T-cell (primary cell): ENCODE results near the gene INTS6L. TPM values are rescaled to one million over a fixed set of nuclear protein-coding genes. Genes with fewer than 3 reads are reported as not detected.

ENCODE experiments used
- ATAC-seq, 4 experiments: fragments of 200-7000 bp in 3 of 4; fragments of 150-1000 bp in 1 of 4; cut with Tn5 transposase; replicated peaks in 1 of 4; 1 replicate in 3 of 4; 2 replicates in 1 of 4; pipeline ENCODE4 v1.10.0; 2021; ENCODE audit warnings: moderate library complexity in 3 of 4, mild to moderate bottlenecking in 2 of 4, moderate number of reproducible peaks in 1 of 4
- CTCF ChIA-PET, 2 donors: fragments of 300-600 bp; sonication (Branson Sonifier 250); formaldehyde crosslinking; loops; one replicate each; lab custom pipeline; 2022; ENCODE audit warnings: antibody characterized with exemption in 2 of 2; lab: Charles Lee
- POLR2A ChIA-PET, 2 donors: fragments of 300-600 bp; sonication (Branson Sonifier 250); formaldehyde crosslinking; loops; one replicate each; lab custom pipeline; 2022; ENCODE audit warnings: antibody characterized with exemption in 2 of 2; lab: Charles Lee
- DNase-seq, 35 experiments: peaks; one replicate each; pipeline versions ENCODE4 v3.0.0 to v3.0.0-alpha.2; 2013 to 2023
- H3K27ac ChIP-seq: one replicate; pipeline ENCODE4 v1.5.1; 2013; ENCODE audit warnings: low read length
- H3K27me3 ChIP-seq, 2 experiments: replicated peaks in 1 of 2; 1 replicate in 1 of 2; 2 replicates in 1 of 2; pipeline versions ENCODE4 v1.6.1 to v1.7.0; 2013; ENCODE audit warnings: low read length in 1 of 2, mixed read lengths in 1 of 2; ENCODE audit not compliant: control insufficient read depth in 2 of 2, insufficient read depth in 2 of 2; ENCODE audit errors: extremely low read depth in 1 of 2
- H3K36me3 ChIP-seq, 2 donors: 1 replicate in 1 of 2; 2 replicates in 1 of 2; pipeline versions ENCODE4 v1.6.1 to v1.7.0; 2013; ENCODE audit warnings: low read length in 1 of 2; ENCODE audit not compliant: control insufficient read depth in 2 of 2, insufficient read depth in 1 of 2; ENCODE audit errors: extremely low read depth in 1 of 2
- H3K4me1 ChIP-seq, 2 experiments: 1 replicate in 1 of 2; 2 replicates in 1 of 2; pipeline versions ENCODE4 v1.6.1 to v1.7.0; 2013; ENCODE audit warnings: low read length in 2 of 2, mixed read lengths in 1 of 2; ENCODE audit not compliant: insufficient read depth in 2 of 2, control insufficient read depth in 1 of 2; ENCODE audit errors: extremely low read depth in 1 of 2
- H3K4me3 ChIP-seq, 2 donors: 1 replicate in 1 of 2; 2 replicates in 1 of 2; pipeline versions ENCODE4 v1.5.1 to v1.7.0; 2013; ENCODE audit warnings: mild to moderate bottlenecking in 2 of 2, low read length in 1 of 2, moderate library complexity in 1 of 2; ENCODE audit not compliant: control insufficient read depth in 1 of 2; ENCODE audit errors: extremely low read depth in 1 of 2
- H3K9me3 ChIP-seq: 2 replicates; pipeline ENCODE4 v1.7.0; 2013
- H3K27ac Mint-ChIP-seq, 2 donors: one replicate each; pipeline ENCODE4 v1.8.0; 2020 to 2021; ENCODE audit warnings: mild to moderate bottlenecking in 2 of 2, mixed read lengths in 2 of 2
- H3K27me3 Mint-ChIP-seq, 2 donors: one replicate each; pipeline ENCODE4 v1.8.0; 2021 to 2022; ENCODE audit warnings: mixed read lengths in 2 of 2
- H3K36me3 Mint-ChIP-seq: one replicate; pipeline ENCODE4 v1.8.0; 2021; ENCODE audit warnings: mixed read lengths
- H3K4me1 Mint-ChIP-seq, 3 donors: one replicate each; pipeline ENCODE4 v1.8.0; 2020 to 2022; ENCODE audit warnings: mixed read lengths in 3 of 3, mild to moderate bottlenecking in 1 of 3
- H3K4me3 Mint-ChIP-seq, 3 donors: one replicate each; pipeline ENCODE4 v1.8.0; 2020 to 2022; ENCODE audit warnings: mild to moderate bottlenecking in 3 of 3, mixed read lengths in 3 of 3, moderate library complexity in 3 of 3
- H3K9me3 Mint-ChIP-seq, 3 donors: one replicate each; pipeline ENCODE4 v1.8.0; 2020 to 2022; ENCODE audit warnings: mixed read lengths in 3 of 3
- WGBS: methylation state at CpG from one replicate; pipeline ENCODE4 v1.1.5; 2013; ENCODE audit warnings: missing lambda C conversion rate; ENCODE audit not compliant: insufficient coverage; 5-methylcytosine and 5-hydroxymethylcytosine counted together
- total RNA-seq, 35 experiments: library from RNA in 6 of 35; stranded (reverse) in 6 of 35; fragments of 120-200 nt in 1 of 35; gene quantifications; one replicate each; pipeline versions ENCODE4 v1.2.1 to v1.2.4 and lab custom pipeline; 2013 to 2026

The INTS6L gene
- total RNA-seq, 5 donors from 2014 or later (not counting 1 experiment from before 2014, with no cell fraction given): 28.6 to 41.8 (median 30.4) TPM

DNA sequence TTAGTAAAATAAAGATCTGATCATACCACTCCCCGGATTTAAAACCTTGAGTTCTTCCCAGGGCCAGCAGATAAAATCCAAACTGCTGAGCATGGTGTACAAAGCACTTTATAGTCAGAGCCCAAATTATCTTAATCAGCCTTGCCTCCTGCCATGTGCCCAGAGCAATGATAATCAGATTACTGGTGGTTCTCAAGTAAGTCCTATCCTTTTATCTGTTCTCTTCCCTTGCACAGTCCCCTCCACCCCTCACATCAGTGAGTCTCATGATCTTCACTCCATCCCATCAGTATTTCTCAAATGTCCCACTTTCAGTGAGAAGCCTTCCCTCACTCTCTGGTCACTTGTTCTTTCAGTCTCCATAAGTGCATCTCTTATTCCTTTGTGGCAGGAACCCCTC, 22.7 kb downstream of the INTS6L start:
- Histone ChIP-seq H3K4me3 (no peak overlapping the region), H3K9me3 (no peaks in the 10 kb centered on the region), H3K27ac (no peak overlapping the region), H3K4me1 (peaks cover 16 to 28% of the 10 kb centered on the region in 2 experiments), H3K27me3 (no peaks in the 10 kb centered on the region), H3K36me3 (peaks cover 0 to 10% of the 10 kb centered on the region in 2 donors)
- Mint-ChIP-seq H3K27me3 (peaks cover 0 to 7% of the 10 kb centered on the region in 2 donors), H3K4me1 (peaks cover 25 to 55% (median 45%) of the 10 kb centered on the region in 3 donors), H3K4me3 (no peak overlapping the region), H3K9me3 (no peaks in the 10 kb centered on the region), H3K27ac (peak overlapping the region; percentile 24 to 64), H3K36me3 (peaks cover 17% of the 10 kb centered on the region)
- ATAC-seq (no peak), DNase-seq (no peak)
- ChIA-PET CTCF (interaction anchor here in 1 of 2 donors (1.0 kb wide), 1 partner anchor 10 kb away, joined by 3 read pairs; no protein-coding TSS in a partner anchor), POLR2A (no interaction called here)
- WGBS: no CpG with 5 or more reads among the region's 1 CpG

DNA sequence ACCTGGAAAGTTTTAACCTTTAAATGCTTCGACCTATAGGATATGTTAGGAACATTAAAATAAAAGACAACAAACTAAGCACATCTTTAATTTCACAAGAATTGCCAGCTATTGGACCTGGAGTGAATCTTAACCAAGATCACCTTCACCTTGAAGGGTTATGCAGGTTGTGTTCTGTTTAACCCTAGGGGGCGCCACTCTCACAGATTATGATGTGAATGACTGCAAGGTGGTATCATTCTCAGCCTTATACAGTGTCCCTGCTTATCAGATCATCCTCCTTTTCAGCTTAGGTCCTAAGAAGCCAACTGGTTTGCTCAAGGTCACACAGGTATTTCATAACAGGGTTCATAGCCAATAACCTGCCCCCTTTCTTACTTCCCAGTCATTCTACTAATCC, 23.5 kb downstream of the INTS6L start:
- DNase-seq (peak in 26 of 35 experiments; percentile 4 to 54 (median 26)), ATAC-seq (peak in 3 of 4 experiments; percentile 32 to 63 (median 47))
- peaks cover 25 to 49% (median 38%) of the 10 kb centered on the region in 3 donors for H3K4me1 Mint-ChIP-seq
- H3K27ac Mint-ChIP-seq: peak overlapping the region in 1 of 2 donors; percentile 53
- H3K9me3 Mint-ChIP-seq: no peaks in the 10 kb centered on the region
- no peak overlapping the region for H3K4me3 ChIP-seq
- H3K4me1 ChIP-seq: peaks cover 14 to 25% of the 10 kb centered on the region in 2 experiments
- no peak overlapping the region for H3K4me3 Mint-ChIP-seq
- no peaks in the 10 kb centered on the region for H3K9me3 ChIP-seq
- no peaks in the 10 kb centered on the region for H3K27me3 ChIP-seq
- ChIA-PET POLR2A (interaction anchor here in 1 of 2 donors (1.0 kb wide), 1 partner anchor 19 kb away, joined by 3 read pairs; no protein-coding TSS in a partner anchor), CTCF (interaction anchor here (1.0 to 1.6 kb wide), 2 partner anchors 9 to 22 kb away, joined by 3 read pairs; no protein-coding TSS in a partner anchor)
- peaks cover 0 to 7% of the 10 kb centered on the region in 2 donors for H3K27me3 Mint-ChIP-seq
- peaks cover 0 to 10% of the 10 kb centered on the region in 2 donors for H3K36me3 ChIP-seq
- H3K36me3 Mint-ChIP-seq: peaks cover 17% of the 10 kb centered on the region
- H3K27ac ChIP-seq: peak overlapping the region; percentile 29
- WGBS: no CpG with 5 or more reads among the region's 2 CpGs

DNA sequence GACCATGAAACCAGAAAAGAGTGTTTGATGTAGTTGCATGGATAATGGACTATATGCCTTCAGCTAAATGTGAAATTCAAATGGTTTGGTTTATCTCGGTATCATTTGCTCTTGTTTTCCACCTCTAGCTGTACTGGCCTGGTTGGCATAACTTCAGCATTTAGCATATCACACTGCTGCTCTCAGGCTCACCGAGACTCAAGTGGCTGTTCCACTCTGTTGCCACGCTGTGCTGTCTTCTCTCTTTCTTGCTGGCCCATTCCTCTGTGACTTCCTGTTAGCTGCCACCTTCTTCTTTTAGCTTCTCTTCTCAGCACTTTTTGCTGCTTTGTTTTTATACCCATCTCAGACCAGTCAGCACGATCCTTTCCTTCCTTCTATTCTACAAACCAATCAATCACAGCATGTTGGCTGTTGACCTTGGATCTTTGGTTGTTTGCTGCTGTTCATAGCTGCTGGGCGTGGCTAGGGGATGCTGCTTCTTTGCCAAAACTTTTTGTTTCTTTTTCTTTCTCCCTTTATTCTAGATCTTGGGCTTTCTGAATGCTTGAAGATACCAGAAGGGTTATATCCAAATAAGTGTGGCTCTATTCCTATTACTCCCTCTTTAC, 24.0 kb downstream of the INTS6L start:
- ChIA-PET CTCF (interaction anchor here (1.0 to 1.6 kb wide), 2 partner anchors 9 to 23 kb away, joined by 3 read pairs; no protein-coding TSS in a partner anchor), POLR2A (interaction anchor here in 1 of 2 donors (1.0 kb wide), 1 partner anchor 20 kb away, joined by 3 read pairs; no protein-coding TSS in a partner anchor)
- Histone ChIP-seq H3K9me3 (no peaks in the 10 kb centered on the region), H3K4me3 (no peak overlapping the region), H3K4me1 (peaks cover 14 to 20% of the 10 kb centered on the region in 2 experiments), H3K36me3 (peaks cover 0 to 10% of the 10 kb centered on the region in 2 donors), H3K27ac (peak overlapping the region; percentile 29), H3K27me3 (no peaks in the 10 kb centered on the region)
- ATAC-seq: peak in 3 of 4 experiments; percentile 58 to 75 (median 65)
- peaks cover 17% of the 10 kb centered on the region for H3K36me3 Mint-ChIP-seq
- peak overlapping the region; percentile 59 to 78 for H3K27ac Mint-ChIP-seq
- 60% methylated on average over 1 of the region's 5 CpGs for WGBS
- H3K9me3 Mint-ChIP-seq: no peaks in the 10 kb centered on the region
- H3K4me3 Mint-ChIP-seq: peak overlapping the region in 2 of 3 donors; percentile 3 to 18
- DNase-seq: peak in 1 of 35 experiments; percentile 16
- H3K4me1 Mint-ChIP-seq: peaks cover 22 to 44% (median 33%) of the 10 kb centered on the region in 3 donors
- H3K27me3 Mint-ChIP-seq: peaks cover 0 to 8% of the 10 kb centered on the region in 2 donors

DNA sequence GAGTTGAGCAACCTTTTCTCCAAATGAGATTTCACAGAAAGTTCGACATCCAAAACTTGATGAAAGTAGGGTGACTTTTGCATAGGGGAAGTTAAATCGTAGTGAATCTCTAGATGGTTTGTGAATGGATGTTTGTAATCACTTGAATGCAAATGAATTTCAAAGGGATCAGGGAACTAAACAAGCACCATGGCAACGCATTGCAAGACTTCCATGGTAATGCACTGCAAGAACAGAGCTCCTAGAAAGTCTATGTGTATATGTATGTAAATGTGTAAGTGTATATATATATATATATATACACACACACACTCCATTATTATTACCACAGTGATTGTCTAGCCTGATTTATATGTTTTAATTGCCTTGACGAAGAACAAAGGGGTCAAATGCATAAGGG, 27.3 kb downstream of the INTS6L start:
- Mint-ChIP-seq H3K9me3 (no peaks in the 10 kb centered on the region), H3K4me3 (no peak overlapping the region), H3K27me3 (peaks cover 0 to 21% of the 10 kb centered on the region in 2 donors), H3K36me3 (peaks cover 31% of the 10 kb centered on the region), H3K4me1 (peaks cover 18 to 25% (median 23%) of the 10 kb centered on the region in 3 donors), H3K27ac (no peak overlapping the region)
- peaks cover 0 to 30% of the 10 kb centered on the region in 2 donors for H3K36me3 ChIP-seq
- H3K4me3 ChIP-seq: no peak overlapping the region
- H3K9me3 ChIP-seq: no peaks in the 10 kb centered on the region
- ChIA-PET CTCF (interaction anchor here in 1 of 2 donors (0.9 kb wide), 1 partner anchor 22 kb away, joined by 3 read pairs; no protein-coding TSS in a partner anchor), POLR2A (interaction anchor here in 1 of 2 donors (0.6 kb wide), 1 partner anchor 1190 kb away, joined by 4 read pairs; no protein-coding TSS in a partner anchor)
- DNase-seq: no peak
- H3K27ac ChIP-seq: no peak overlapping the region
- no peaks in the 10 kb centered on the region for H3K27me3 ChIP-seq
- ATAC-seq: no peak
- no CpG with 5 or more reads among the region's 4 CpGs for WGBS
- peaks cover 5 to 9% of the 10 kb centered on the region in 2 experiments for H3K4me1 ChIP-seq

DNA sequence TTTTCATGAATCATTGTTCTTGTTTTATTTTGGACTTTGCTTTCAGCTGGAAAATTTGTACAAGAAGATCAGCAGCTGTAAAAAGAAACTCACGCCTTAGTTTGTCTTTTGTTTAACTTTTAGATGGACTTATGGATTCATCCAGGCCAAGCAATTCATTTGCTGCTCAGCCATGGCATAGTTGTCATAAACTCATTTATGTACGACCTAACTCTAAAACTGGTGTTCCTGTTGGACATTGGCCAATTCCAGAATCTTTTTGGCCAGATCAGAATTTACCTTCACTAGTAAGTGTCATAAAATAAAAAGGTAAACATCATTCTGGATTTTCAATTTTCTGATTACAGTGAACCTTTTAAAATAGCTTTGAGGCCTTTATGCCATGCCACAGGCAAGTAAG, 29.1 kb downstream of the INTS6L start:
- ATAC-seq: no peak
- Mint-ChIP-seq H3K36me3 (peaks cover 34% of the 10 kb centered on the region), H3K4me1 (peaks cover 4 to 8% (median 5%) of the 10 kb centered on the region in 3 donors), H3K9me3 (no peaks in the 10 kb centered on the region), H3K27ac (no peak overlapping the region), H3K27me3 (peaks cover 0 to 20% of the 10 kb centered on the region in 2 donors), H3K4me3 (no peak overlapping the region)
- H3K27ac ChIP-seq: no peak overlapping the region
- WGBS: no CpG with 5 or more reads among the region's 2 CpGs
- no peaks in the 10 kb centered on the region for H3K27me3 ChIP-seq
- ChIA-PET POLR2A (no interaction called here), CTCF (interaction anchor here in 1 of 2 donors (0.6 kb wide), 1 partner anchor 1564 kb away, joined by 3 read pairs; the partner anchor contains the start of gene GPC3)
- peaks cover 0 to 1% of the 10 kb centered on the region in 2 experiments for H3K4me1 ChIP-seq
- peaks cover 0 to 32% of the 10 kb centered on the region in 2 donors for H3K36me3 ChIP-seq
- no peak overlapping the region for H3K4me3 ChIP-seq
- H3K9me3 ChIP-seq: no peaks in the 10 kb centered on the region
- no peak for DNase-seq

DNA sequence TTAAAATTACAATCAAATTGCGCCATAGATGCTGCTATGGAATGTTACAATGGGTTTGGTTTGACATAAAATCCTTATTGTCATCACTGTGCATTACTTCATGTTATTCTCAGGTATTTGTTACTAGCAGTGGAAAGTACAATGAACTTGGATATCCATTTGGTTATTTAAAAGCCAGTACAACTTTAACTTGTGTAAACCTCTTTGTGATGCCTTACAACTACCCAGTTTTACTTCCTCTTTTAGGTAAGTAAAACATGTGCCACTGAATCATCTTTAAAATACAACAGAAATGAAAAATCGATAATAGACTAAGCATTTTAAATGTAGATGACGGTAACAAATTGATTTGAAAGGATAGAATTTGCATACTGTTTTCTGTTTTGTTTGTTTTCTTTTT, 35.6 kb downstream of the INTS6L start:
- H3K4me1 Mint-ChIP-seq: no peaks in the 10 kb centered on the region
- no peak for DNase-seq
- Histone ChIP-seq H3K9me3 (no peaks in the 10 kb centered on the region), H3K36me3 (peaks cover 0 to 20% of the 10 kb centered on the region in 2 donors), H3K4me3 (no peak overlapping the region), H3K4me1 (no peaks in the 10 kb centered on the region), H3K27ac (no peak overlapping the region), H3K27me3 (no peaks in the 10 kb centered on the region)
- peaks cover 34% of the 10 kb centered on the region for H3K36me3 Mint-ChIP-seq
- no peak overlapping the region for H3K27ac Mint-ChIP-seq
- WGBS: no CpG with 5 or more reads among the region's 3 CpGs
- ATAC-seq: no peak
- H3K27me3 Mint-ChIP-seq: peaks cover 0 to 14% of the 10 kb centered on the region in 2 donors
- ChIA-PET CTCF (interaction anchor here in 1 of 2 donors (0.6 kb wide), 1 partner anchor 11 kb away, joined by 3 read pairs; no protein-coding TSS in a partner anchor), POLR2A (interaction anchor here in 1 of 2 donors (0.7 kb wide), 1 partner anchor 11 kb away, joined by 7 read pairs; no protein-coding TSS in a partner anchor)
- no peak overlapping the region for H3K4me3 Mint-ChIP-seq
- no peaks in the 10 kb centered on the region for H3K9me3 Mint-ChIP-seq
